GM12875 (cell line): ENCODE data around the gene SF3B2.
"Not testable (repeated sequence)": the region's sequence is repeated elsewhere in the genome, so short reads cannot be mapped to it uniquely, and the experiment has no call there.

Experiments
- H3K4me3 ChIP-seq: one replicate; pipeline ENCODE4 v1.5.1; 2011; ENCODE audit warnings: low read depth, low read length, control low read depth
- TF ChIP-seq, protein P1 (sequence below): IDR thresholded peaks from 2 replicates; pipeline ENCODE4 v1.5.1; 2011; ENCODE audit warnings: low read depth, mild to moderate bottlenecking, control low read depth, inconsistent platforms, low read length, moderate library complexity, borderline replicate concordance; ENCODE audit not compliant: insufficient read depth

Gene SF3B2

DNA sequence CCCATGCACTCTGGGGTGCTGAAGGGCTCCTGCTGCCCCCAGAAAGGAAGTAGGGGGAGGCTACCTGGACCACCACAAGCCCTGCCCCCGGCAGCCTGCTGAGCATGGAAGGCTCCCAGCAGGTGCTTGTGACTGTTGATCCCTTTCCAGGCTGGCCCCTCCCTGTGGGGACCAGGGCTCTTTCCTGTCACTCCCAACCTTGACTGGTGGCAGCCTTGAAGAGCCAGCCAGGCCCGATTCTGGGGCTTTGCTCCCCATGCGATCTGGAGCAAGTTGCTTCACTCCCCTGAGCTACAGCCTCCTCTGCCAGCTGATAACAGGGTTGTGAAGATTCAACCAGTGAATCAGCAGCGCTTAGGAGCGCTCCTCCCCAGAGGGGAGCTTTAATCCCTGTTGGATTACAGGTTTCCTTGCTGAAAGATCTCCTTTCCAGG lies 44.9 kb upstream of the SF3B2 start:
- TF ChIP-seq, protein P1, sequence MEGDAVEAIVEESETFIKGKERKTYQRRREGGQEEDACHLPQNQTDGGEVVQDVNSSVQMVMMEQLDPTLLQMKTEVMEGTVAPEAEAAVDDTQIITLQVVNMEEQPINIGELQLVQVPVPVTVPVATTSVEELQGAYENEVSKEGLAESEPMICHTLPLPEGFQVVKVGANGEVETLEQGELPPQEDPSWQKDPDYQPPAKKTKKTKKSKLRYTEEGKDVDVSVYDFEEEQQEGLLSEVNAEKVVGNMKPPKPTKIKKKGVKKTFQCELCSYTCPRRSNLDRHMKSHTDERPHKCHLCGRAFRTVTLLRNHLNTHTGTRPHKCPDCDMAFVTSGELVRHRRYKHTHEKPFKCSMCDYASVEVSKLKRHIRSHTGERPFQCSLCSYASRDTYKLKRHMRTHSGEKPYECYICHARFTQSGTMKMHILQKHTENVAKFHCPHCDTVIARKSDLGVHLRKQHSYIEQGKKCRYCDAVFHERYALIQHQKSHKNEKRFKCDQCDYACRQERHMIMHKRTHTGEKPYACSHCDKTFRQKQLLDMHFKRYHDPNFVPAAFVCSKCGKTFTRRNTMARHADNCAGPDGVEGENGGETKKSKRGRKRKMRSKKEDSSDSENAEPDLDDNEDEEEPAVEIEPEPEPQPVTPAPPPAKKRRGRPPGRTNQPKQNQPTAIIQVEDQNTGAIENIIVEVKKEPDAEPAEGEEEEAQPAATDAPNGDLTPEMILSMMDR = no peak

DNA sequence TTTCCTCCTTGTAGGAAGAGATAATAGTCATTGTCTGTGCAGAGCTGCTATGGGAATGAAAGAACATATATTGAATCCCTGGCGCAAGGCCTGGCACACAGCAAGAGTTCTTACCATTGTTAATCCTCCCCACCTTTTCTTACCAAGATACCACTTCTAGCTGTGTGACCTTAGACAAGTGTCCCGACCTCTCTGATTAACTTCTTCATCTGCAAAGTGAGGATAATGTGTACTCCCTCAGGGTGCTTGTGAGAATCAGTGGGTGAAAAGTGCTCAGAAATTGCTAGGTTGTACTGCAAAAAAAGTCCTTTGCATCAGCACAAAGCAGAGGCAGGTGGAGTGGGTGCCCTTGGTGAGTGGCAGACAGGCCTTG lies 44.1 kb upstream of the SF3B2 start:
- TF ChIP-seq, protein P1 = no peak
- H3K4me3 ChIP-seq = no peak overlapping the region

More for the DNA sequence above, 44.9 kb upstream of the SF3B2 start:
- no peak overlapping the region for H3K4me3 ChIP-seq

DNA sequence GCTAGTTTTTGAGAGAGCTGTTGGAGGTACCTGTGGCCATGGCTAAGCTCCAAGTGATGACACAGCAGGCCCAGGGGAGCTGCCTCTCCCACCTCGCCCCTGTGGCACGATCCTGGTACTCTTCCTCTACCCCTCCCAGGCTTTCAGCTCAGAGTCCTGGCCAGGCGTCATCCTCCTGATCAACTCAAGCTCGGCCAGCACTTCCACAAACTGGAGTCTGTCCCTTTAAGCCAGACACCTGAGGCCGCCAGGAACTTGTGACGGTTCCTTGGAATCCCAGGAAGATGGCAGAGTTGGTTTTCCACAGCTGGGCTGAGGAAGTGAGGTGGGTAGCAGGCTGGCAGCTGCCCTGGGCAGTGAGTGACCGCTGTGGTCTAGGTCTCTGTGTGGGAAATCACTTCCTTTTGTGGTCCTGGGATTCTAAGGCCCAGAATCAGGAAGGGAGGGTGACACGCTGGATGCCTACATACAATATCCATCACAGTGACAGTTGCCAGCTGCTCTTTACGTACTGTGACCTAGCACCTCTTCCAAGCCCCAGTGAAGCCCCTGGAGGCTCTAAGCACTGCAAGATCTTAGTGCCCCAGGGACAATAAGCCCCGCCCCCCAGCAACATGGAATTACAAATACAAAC lies 43.6 kb upstream of the SF3B2 start:
- no peak overlapping the region for H3K4me3 ChIP-seq
- TF ChIP-seq, protein P1 = no peak

DNA sequence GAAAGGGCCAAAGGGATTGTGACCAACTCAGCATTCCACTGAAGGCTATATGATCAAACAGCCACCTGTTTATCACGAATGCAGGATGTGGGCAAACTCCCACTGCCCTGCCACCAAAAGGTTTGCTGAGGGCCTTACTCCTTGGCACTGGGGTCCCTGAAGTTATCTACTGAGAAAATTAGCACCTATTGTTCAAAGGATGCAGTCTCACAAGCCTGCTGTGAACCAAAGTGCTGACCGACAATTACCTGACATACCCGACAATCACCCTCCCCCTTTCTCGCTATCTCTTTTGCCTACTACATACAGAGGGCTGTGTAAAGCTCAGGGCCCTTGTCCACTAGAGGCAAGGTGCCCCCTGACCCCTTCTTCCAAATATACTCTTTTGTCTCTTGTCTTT lies 42.1 kb upstream of the SF3B2 start:
- not testable (repeated sequence) for H3K4me3 ChIP-seq

DNA sequence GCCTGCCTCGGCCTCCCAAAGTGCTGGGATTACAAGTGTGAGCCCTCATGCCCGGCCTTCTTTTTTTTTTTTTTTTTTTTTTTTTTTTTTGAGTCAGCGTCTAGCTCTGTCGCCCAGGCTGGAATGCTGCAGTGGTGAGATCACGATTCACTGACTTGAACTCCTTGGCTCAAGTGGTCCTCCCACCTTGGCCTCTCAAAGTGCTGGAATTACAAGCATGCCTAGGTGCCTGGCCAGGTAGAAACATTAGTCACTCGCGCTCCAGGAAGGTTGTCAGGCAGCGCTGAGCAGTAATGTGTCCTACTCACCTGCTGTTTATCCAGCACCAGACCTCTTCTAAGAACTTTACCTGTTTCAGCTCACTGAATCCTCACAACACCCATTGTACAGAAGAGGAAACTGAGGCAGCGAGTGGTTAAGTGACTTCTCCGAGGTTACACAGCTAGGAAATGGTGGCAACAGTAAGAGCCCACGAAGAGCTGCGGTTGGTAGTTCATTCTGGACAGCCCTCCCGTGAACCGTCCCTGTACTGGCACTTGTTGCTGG lies 40.9 kb upstream of the SF3B2 start:
- H3K4me3 ChIP-seq = no peak overlapping the region
- TF ChIP-seq, protein P1 = no peak

DNA sequence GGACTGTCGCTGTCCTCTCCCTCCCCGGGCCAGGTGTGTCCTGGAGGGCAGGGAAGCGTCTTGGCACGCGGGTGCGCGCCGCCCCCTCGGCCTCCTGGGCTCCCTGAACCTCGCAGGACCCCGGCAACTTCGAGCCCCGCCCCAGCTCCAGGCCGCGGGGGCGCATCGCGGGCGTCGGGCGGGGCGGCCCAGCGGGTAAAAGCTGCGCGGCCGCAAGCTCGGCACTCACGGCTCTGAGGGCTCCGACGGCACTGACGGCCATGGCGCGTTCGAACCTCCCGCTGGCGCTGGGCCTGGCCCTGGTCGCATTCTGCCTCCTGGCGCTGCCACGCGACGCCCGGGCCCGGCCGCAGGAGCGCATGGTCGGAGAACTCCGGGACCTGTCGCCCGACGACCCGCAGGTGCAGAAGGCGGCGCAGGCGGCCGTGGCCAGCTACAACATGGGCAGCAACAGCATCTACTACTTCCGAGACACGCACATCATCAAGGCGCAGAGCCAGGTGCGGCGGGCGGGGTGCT lies 40.3 kb upstream of the SF3B2 start, which contains the start of gene CST6:
TSS of gene CST6 (plus strand) at position 224 of the 519 bp plus-strand sequence. CDS start at position 261, 37 bp downstream.
- TF ChIP-seq, protein P1 = no peak
- no peak within 1 kb of the TSS for H3K4me3 ChIP-seq

DNA sequence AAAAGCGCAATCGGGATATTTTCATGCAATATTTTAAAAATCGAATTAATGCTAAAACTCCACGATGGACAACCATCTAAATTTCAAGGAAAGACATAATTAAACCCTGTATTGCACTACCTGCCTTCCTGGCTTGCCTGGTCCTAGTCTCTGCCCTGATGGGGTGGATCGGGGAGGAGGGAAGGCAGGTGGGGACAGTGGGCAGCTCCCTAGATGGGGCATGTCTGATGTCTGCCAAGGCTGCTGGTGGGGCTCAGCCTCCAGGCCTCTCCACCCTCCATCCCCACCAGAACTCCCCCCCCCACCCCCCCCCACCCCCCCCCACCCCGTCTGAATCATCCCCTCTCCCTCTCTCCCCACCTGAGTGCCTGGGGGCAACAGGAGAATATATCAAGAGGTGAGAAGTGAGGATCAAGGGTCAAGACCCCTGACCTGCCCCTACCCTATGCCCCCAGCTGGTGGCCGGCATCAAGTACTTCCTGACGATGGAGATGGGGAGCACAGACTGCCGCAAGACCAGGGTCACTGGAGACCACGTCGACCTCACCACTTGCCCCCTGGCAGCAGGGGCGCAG lies 39.7 kb upstream of the SF3B2 start:
- H3K4me3 ChIP-seq = no peak overlapping the region
- TF ChIP-seq, protein P1 = no peak
